ENCODE results near the gene DLG1. TPM values are rescaled to one million over a fixed set of nuclear protein-coding genes. Genes with fewer than 3 reads are reported as not detected.

The DLG1 gene
- total and polyA plus RNA-seq, 7 experiments from 2014 or later, result 27.9 to 96.5 (median 85.9) TPM

- POLR2A ChIA-PET, result interaction anchor here (0.7 kb wide), 1 partner anchor 56 kb away, joined by 3 read pairs; no protein-coding TSS in a partner anchor
- no peak for DNase-seq
- Histone ChIP-seq H3K27ac (ENCODE audit: low read depth, low read length) (no peak overlapping the region), H3K4me1 (ENCODE audit: control insufficient read depth in 2 of 2, insufficient read depth in 2 of 2, low read length in 2 of 2) (peaks cover 0 to 6% of the 10 kb centered on the region in 2 donors), H3K9me3 (ENCODE audit: control insufficient read depth in 2 of 3, low read length in 3 of 3) (no peaks in the 10 kb centered on the region), H3K27me3 (ENCODE audit: control insufficient read depth in 2 of 2, insufficient read depth in 2 of 2, low read length in 2 of 2) (no peaks in the 10 kb centered on the region), H3K36me3 (ENCODE audit: control insufficient read depth in 2 of 3, insufficient read depth in 3 of 3, low read length in 3 of 3) (no peaks in the 10 kb centered on the region), H3K4me3 (ENCODE audit: low read length) (no peak overlapping the region)
- peak overlapping the region in 4 of 10 donors; percentile 1 to 30 (median 20) for H3K4me3 Mint-ChIP-seq
- H3K27ac Mint-ChIP-seq, result peak overlapping the region in 3 of 9 donors; percentile 5 to 63 (median 5)
- H3K4me1 Mint-ChIP-seq, result peaks cover 5 to 88% (median 74%) of the 10 kb centered on the region in 7 donors
- H3K27me3 Mint-ChIP-seq, result no peaks in the 10 kb centered on the region
- ATAC-seq, result no peak
- intact Hi-C loops (cut with micrococcal nuclease), result no loop called here
- CTCF ChIA-PET, result interaction anchor here (0.5 to 1.0 kb wide), 5 partner anchors 13 to 950 kb away, joined by 3 to 6 read pairs (median 4); no protein-coding TSS in a partner anchor
- peaks cover 0 to 9% (median 0%) of the 10 kb centered on the region in 11 donors for H3K9me3 Mint-ChIP-seq
- peaks cover 0 to 32% (median 15%) of the 10 kb centered on the region in 5 donors for H3K36me3 Mint-ChIP-seq
Observed at GRCh38 chr3:197209366-197210260, 88.8 kb downstream of the DLG1 start.

GRCh38 chr3:197206913-197207312, 91.5 kb downstream of the DLG1 start:
- intact Hi-C loops (cut with micrococcal nuclease), result no loop called here
- Mint-ChIP-seq H3K36me3 (peaks cover 0 to 16% (median 8%) of the 10 kb centered on the region in 5 donors), H3K27me3 (no peaks in the 10 kb centered on the region), H3K27ac (no peak overlapping the region), H3K4me1 (peaks cover 22 to 94% (median 77%) of the 10 kb centered on the region in 7 donors), H3K4me3 (no peak overlapping the region), H3K9me3 (peaks cover 0 to 7% (median 0%) of the 10 kb centered on the region in 11 donors)
- POLR2A ChIA-PET, result interaction anchor here (0.6 kb wide), 1 partner anchor 59 kb away, joined by 3 read pairs; no protein-coding TSS in a partner anchor
- Histone ChIP-seq H3K4me3 (ENCODE audit: low read length) (no peak overlapping the region), H3K27ac (ENCODE audit: low read depth, low read length) (no peak overlapping the region), H3K27me3 (ENCODE audit: control insufficient read depth in 2 of 2, insufficient read depth in 2 of 2, low read length in 2 of 2) (no peaks in the 10 kb centered on the region), H3K36me3 (ENCODE audit: control insufficient read depth in 2 of 3, insufficient read depth in 3 of 3, low read length in 3 of 3) (no peaks in the 10 kb centered on the region), H3K9me3 (ENCODE audit: control insufficient read depth in 2 of 3, low read length in 3 of 3) (no peaks in the 10 kb centered on the region), H3K4me1 (ENCODE audit: control insufficient read depth in 2 of 2, insufficient read depth in 2 of 2, low read length in 2 of 2) (peaks cover 6 to 9% of the 10 kb centered on the region in 2 donors)
- CTCF ChIA-PET, result no interaction called here
- DNase-seq, result no peak
- ATAC-seq, result no peak

- Mint-ChIP-seq H3K36me3 (peaks cover 0 to 10% (median 0%) of the 10 kb centered on the region in 5 donors), H3K9me3 (peaks cover 0 to 1% (median 0%) of the 10 kb centered on the region in 11 donors), H3K27ac (peak overlapping the region in 1 of 9 donors; percentile 34), H3K4me3 (peak overlapping the region in 2 of 10 donors; percentile 10 to 23), H3K4me1 (peaks cover 23 to 94% (median 74%) of the 10 kb centered on the region in 7 donors), H3K27me3 (no peaks in the 10 kb centered on the region)
- DNase-seq, result no peak
- no peak overlapping the region for H3K4me3 ChIP-seq (ENCODE audit: low read length)
- intact Hi-C loops (cut with micrococcal nuclease), result no loop called here
- no peaks in the 10 kb centered on the region for H3K36me3 ChIP-seq (ENCODE audit: control insufficient read depth in 2 of 3, insufficient read depth in 3 of 3, low read length in 3 of 3)
- no peaks in the 10 kb centered on the region for H3K27me3 ChIP-seq (ENCODE audit: control insufficient read depth in 2 of 2, insufficient read depth in 2 of 2, low read length in 2 of 2)
- ChIA-PET POLR2A (no interaction called here), CTCF (interaction anchor here (1.1 kb wide), 1 partner anchor 36 kb away, joined by 3 read pairs; no protein-coding TSS in a partner anchor)
- H3K9me3 ChIP-seq (ENCODE audit: control insufficient read depth in 2 of 3, low read length in 3 of 3), result no peaks in the 10 kb centered on the region
- H3K4me1 ChIP-seq (ENCODE audit: control insufficient read depth in 2 of 2, insufficient read depth in 2 of 2, low read length in 2 of 2), result peaks cover 6 to 9% of the 10 kb centered on the region in 2 donors
- no peak overlapping the region for H3K27ac ChIP-seq (ENCODE audit: low read depth, low read length)
- no peak for ATAC-seq
Observed at GRCh38 chr3:197205675-197206074, 92.7 kb downstream of the DLG1 start.

GRCh38 chr3:197205265-197205664, 93.1 kb downstream of the DLG1 start:
- DNase-seq, result no peak
- Mint-ChIP-seq H3K4me1 (peaks cover 25 to 94% (median 75%) of the 10 kb centered on the region in 7 donors), H3K27me3 (no peaks in the 10 kb centered on the region), H3K27ac (peak overlapping the region in 1 of 9 donors; percentile 34), H3K4me3 (peak overlapping the region in 1 of 10 donors; percentile 23), H3K36me3 (peaks cover 0 to 11% (median 0%) of the 10 kb centered on the region in 5 donors), H3K9me3 (peaks cover 0 to 1% (median 0%) of the 10 kb centered on the region in 11 donors)
- Histone ChIP-seq H3K4me1 (ENCODE audit: control insufficient read depth in 2 of 2, insufficient read depth in 2 of 2, low read length in 2 of 2) (peaks cover 6 to 9% of the 10 kb centered on the region in 2 donors), H3K4me3 (ENCODE audit: low read length) (no peak overlapping the region), H3K27me3 (ENCODE audit: control insufficient read depth in 2 of 2, insufficient read depth in 2 of 2, low read length in 2 of 2) (no peaks in the 10 kb centered on the region), H3K27ac (ENCODE audit: low read depth, low read length) (no peak overlapping the region), H3K36me3 (ENCODE audit: control insufficient read depth in 2 of 3, insufficient read depth in 3 of 3, low read length in 3 of 3) (no peaks in the 10 kb centered on the region), H3K9me3 (ENCODE audit: control insufficient read depth in 2 of 3, low read length in 3 of 3) (no peaks in the 10 kb centered on the region)
- ATAC-seq, result no peak
- ChIA-PET CTCF (interaction anchor here (1.1 kb wide), 1 partner anchor 37 kb away, joined by 3 read pairs; no protein-coding TSS in a partner anchor), POLR2A (no interaction called here)
- intact Hi-C loops (cut with micrococcal nuclease), result no loop called here

- ChIA-PET POLR2A (no interaction called here), CTCF (interaction anchor here (1.1 kb wide), 1 partner anchor 37 kb away, joined by 3 read pairs; no protein-coding TSS in a partner anchor)
- H3K27me3 ChIP-seq (ENCODE audit: control insufficient read depth in 2 of 2, insufficient read depth in 2 of 2, low read length in 2 of 2), result no peaks in the 10 kb centered on the region
- Mint-ChIP-seq H3K27ac (no peak overlapping the region), H3K36me3 (peaks cover 0 to 11% (median 0%) of the 10 kb centered on the region in 5 donors), H3K27me3 (no peaks in the 10 kb centered on the region), H3K4me1 (peaks cover 25 to 93% (median 75%) of the 10 kb centered on the region in 7 donors), H3K9me3 (peaks cover 0 to 1% (median 0%) of the 10 kb centered on the region in 11 donors), H3K4me3 (peak overlapping the region in 2 of 10 donors; percentile 7 to 46)
- no peaks in the 10 kb centered on the region for H3K9me3 ChIP-seq (ENCODE audit: control insufficient read depth in 2 of 3, low read length in 3 of 3)
- H3K36me3 ChIP-seq (ENCODE audit: control insufficient read depth in 2 of 3, insufficient read depth in 3 of 3, low read length in 3 of 3), result no peaks in the 10 kb centered on the region
- ATAC-seq, result no peak
- peaks cover 3 to 9% of the 10 kb centered on the region in 2 donors for H3K4me1 ChIP-seq (ENCODE audit: control insufficient read depth in 2 of 2, insufficient read depth in 2 of 2, low read length in 2 of 2)
- intact Hi-C loops (cut with micrococcal nuclease), result no loop called here
- H3K27ac ChIP-seq (ENCODE audit: low read depth, low read length), result no peak overlapping the region
- H3K4me3 ChIP-seq (ENCODE audit: low read length), result no peak overlapping the region
- no peak for DNase-seq
Observed at GRCh38 chr3:197204736-197205135, 93.7 kb downstream of the DLG1 start.

- Mint-ChIP-seq H3K9me3 (peaks cover 0 to 1% (median 0%) of the 10 kb centered on the region in 11 donors), H3K27me3 (no peaks in the 10 kb centered on the region), H3K36me3 (peaks cover 0 to 11% (median 0%) of the 10 kb centered on the region in 5 donors), H3K4me3 (peak overlapping the region in 4 of 10 donors; percentile 7 to 51 (median 16)), H3K27ac (peak overlapping the region in 3 of 9 donors; percentile 4 to 22 (median 6)), H3K4me1 (peaks cover 25 to 88% (median 72%) of the 10 kb centered on the region in 7 donors)
- no peak overlapping the region for H3K27ac ChIP-seq (ENCODE audit: low read depth, low read length)
- DNase-seq (no peak), ATAC-seq (no peak)
- no peaks in the 10 kb centered on the region for H3K9me3 ChIP-seq (ENCODE audit: control insufficient read depth in 2 of 3, low read length in 3 of 3)
- H3K27me3 ChIP-seq (ENCODE audit: control insufficient read depth in 2 of 2, insufficient read depth in 2 of 2, low read length in 2 of 2), result no peaks in the 10 kb centered on the region
- H3K4me3 ChIP-seq (ENCODE audit: low read length), result no peak overlapping the region
- ChIA-PET CTCF (no interaction called here), POLR2A (no interaction called here)
- no peaks in the 10 kb centered on the region for H3K36me3 ChIP-seq (ENCODE audit: control insufficient read depth in 2 of 3, insufficient read depth in 3 of 3, low read length in 3 of 3)
- intact Hi-C loops (cut with micrococcal nuclease), result no loop called here
- H3K4me1 ChIP-seq (ENCODE audit: control insufficient read depth in 2 of 2, insufficient read depth in 2 of 2, low read length in 2 of 2), result peaks cover 0 to 9% of the 10 kb centered on the region in 2 donors
Observed at GRCh38 chr3:197203714-197204146, 94.7 kb downstream of the DLG1 start.

Data from naive thymus-derived CD4-positive, alpha-beta T cell (primary cell).